ENCODE results near the gene SLC2A11. TPM values are rescaled to one million over a fixed set of nuclear protein-coding genes. Genes with fewer than 3 reads are reported as not detected.
"Not testable (repeated sequence)": the region's sequence is repeated elsewhere in the genome, so short reads cannot be mapped to it uniquely, and the experiment has no call there.

The SLC2A11 gene
- total RNA-seq, 1 donor from 2014 or later = 52.4 TPM

GRCh38 chr22:23859201-23859600, 1.5 kb downstream of the SLC2A11 start:
- Mint-ChIP-seq H3K4me3 (ENCODE audit: unreplicated experiment) (peak overlapping the region; percentile 92), H3K27me3 (ENCODE audit: unreplicated experiment) (peaks cover 5% of the 10 kb centered on the region), H3K27ac (ENCODE audit: unreplicated experiment) (peak overlapping the region; percentile 94)

GRCh38 chr22:23860187-23860586, 2.5 kb downstream of the SLC2A11 start:
- not testable (repeated sequence) for H3K27ac Mint-ChIP-seq (ENCODE audit: unreplicated experiment); H3K36me3 Mint-ChIP-seq (ENCODE audit: unreplicated experiment); H3K27me3 Mint-ChIP-seq (ENCODE audit: unreplicated experiment); DNase-seq; H3K4me3 Mint-ChIP-seq (ENCODE audit: unreplicated experiment)
- Mint-ChIP-seq H3K4me1 (ENCODE audit: low read depth, unreplicated experiment) (peaks cover 14% of the 10 kb centered on the region), H3K9me3 (ENCODE audit: unreplicated experiment) (peaks cover 18% of the 10 kb centered on the region)

More at GRCh38 chr22:23859201-23859600, 1.5 kb downstream of the SLC2A11 start:
- Mint-ChIP-seq H3K36me3 (ENCODE audit: unreplicated experiment) (no peaks in the 10 kb centered on the region), H3K4me1 (ENCODE audit: low read depth, unreplicated experiment) (peaks cover 14% of the 10 kb centered on the region), H3K9me3 (ENCODE audit: unreplicated experiment) (peaks cover 18% of the 10 kb centered on the region)
- DNase-seq = no peak
- no peak for TF ChIP-seq CTCF (IDR thresholded peaks at IDR 0.05; ENCODE audit: partially characterized antibody, unreplicated experiment)

GRCh38 chr22:23862103-23862502, 4.4 kb downstream of the SLC2A11 start:
- H3K36me3 Mint-ChIP-seq (ENCODE audit: unreplicated experiment) = no peaks in the 10 kb centered on the region
- TF ChIP-seq CTCF (IDR thresholded peaks at IDR 0.05; ENCODE audit: partially characterized antibody, unreplicated experiment) = peak; percentile 40
- peaks cover 6% of the 10 kb centered on the region for H3K4me1 Mint-ChIP-seq (ENCODE audit: low read depth, unreplicated experiment)
- DNase-seq = peak; percentile 58
- no peak overlapping the region for H3K27ac Mint-ChIP-seq (ENCODE audit: unreplicated experiment)
- peaks cover 18% of the 10 kb centered on the region for H3K9me3 Mint-ChIP-seq (ENCODE audit: unreplicated experiment)
- H3K4me3 Mint-ChIP-seq (ENCODE audit: unreplicated experiment) = no peak overlapping the region
- H3K27me3 Mint-ChIP-seq (ENCODE audit: unreplicated experiment) = peaks cover 3% of the 10 kb centered on the region

- not testable (repeated sequence) for H3K36me3 Mint-ChIP-seq (ENCODE audit: unreplicated experiment); H3K27ac Mint-ChIP-seq (ENCODE audit: unreplicated experiment); DNase-seq; H3K9me3 Mint-ChIP-seq (ENCODE audit: unreplicated experiment); H3K4me3 Mint-ChIP-seq (ENCODE audit: unreplicated experiment); H3K4me1 Mint-ChIP-seq (ENCODE audit: low read depth, unreplicated experiment); H3K27me3 Mint-ChIP-seq (ENCODE audit: unreplicated experiment)
Observed at GRCh38 chr22:23864499-23865154, 7.0 kb downstream of the SLC2A11 start.

GRCh38 chr22:23868580-23868979, 10.9 kb downstream of the SLC2A11 start:
- Mint-ChIP-seq H3K4me1 (ENCODE audit: low read depth, unreplicated experiment) (no peaks in the 10 kb centered on the region), H3K4me3 (ENCODE audit: unreplicated experiment) (no peak overlapping the region), H3K27ac (ENCODE audit: unreplicated experiment) (no peak overlapping the region), H3K9me3 (ENCODE audit: unreplicated experiment) (peaks cover 3% of the 10 kb centered on the region), H3K27me3 (ENCODE audit: unreplicated experiment) (no peaks in the 10 kb centered on the region), H3K36me3 (ENCODE audit: unreplicated experiment) (peaks cover 8% of the 10 kb centered on the region)
- TF ChIP-seq CTCF (IDR thresholded peaks at IDR 0.05; ENCODE audit: partially characterized antibody, unreplicated experiment) = no peak
- no peak for DNase-seq

- Mint-ChIP-seq H3K4me3 (ENCODE audit: unreplicated experiment) (no peak overlapping the region), H3K9me3 (ENCODE audit: unreplicated experiment) (no peaks in the 10 kb centered on the region), H3K27me3 (ENCODE audit: unreplicated experiment) (peaks cover 1% of the 10 kb centered on the region), H3K4me1 (ENCODE audit: low read depth, unreplicated experiment) (peaks cover 2% of the 10 kb centered on the region), H3K27ac (ENCODE audit: unreplicated experiment) (no peak overlapping the region), H3K36me3 (ENCODE audit: unreplicated experiment) (peaks cover 4% of the 10 kb centered on the region)
- peak; percentile 49 for DNase-seq
- TF ChIP-seq CTCF (IDR thresholded peaks at IDR 0.05; ENCODE audit: partially characterized antibody, unreplicated experiment) = no peak
Observed at GRCh38 chr22:23874871-23875270, 17.2 kb downstream of the SLC2A11 start.

All from glutamatergic neuron (in vitro differentiated cells).